Body of pancreas (tissue), 4 donors: ENCODE data around the gene LAMC2. TPM values are rescaled to one million over a fixed set of nuclear protein-coding genes. Genes with fewer than 3 reads are reported as not detected.

Source experiments
- ATAC-seq: fragments of 150-250 bp; one replicate; pipeline ENCODE4 v1.9.1; 2016
- DNase-seq, 4 donors: peaks; one replicate each; pipeline ENCODE4 v3.0.0-alpha.2; 2019
- H3K27ac ChIP-seq, 4 donors: fragments of 200-600 bp; sonication (generic); 1 replicate in 3 of 4; 2 replicates in 1 of 4; pipeline versions ENCODE4 v1.5.1 to v1.6.1; 2016 to 2019; ENCODE audit warnings: mild to moderate bottlenecking in 1 of 4, mixed read lengths in 1 of 4, moderate library complexity in 1 of 4
- H3K27me3 ChIP-seq, 2 donors: fragments of 200-600 bp; sonication (generic); one replicate each; pipeline ENCODE4 v1.6.0; 2016; ENCODE audit warnings: mild to moderate bottlenecking in 1 of 2
- H3K36me3 ChIP-seq, 2 donors: fragments of 200-600 bp; sonication (generic); replicated peaks in 1 of 2; 2 replicates each; pipeline ENCODE4 v1.5.1; 2016; ENCODE audit warnings: low read depth in 2 of 2; ENCODE audit not compliant: insufficient read depth in 1 of 2
- H3K4me1 ChIP-seq: fragments of 200-600 bp; sonication (generic); one replicate; pipeline ENCODE4 v1.6.0; 2016
- H3K4me3 ChIP-seq, 2 donors: fragments of 200-600 bp; sonication (generic); 1 replicate in 1 of 2; 2 replicates in 1 of 2; pipeline ENCODE4 v1.5.1; 2016 to 2019
- H3K9me3 ChIP-seq, 3 donors: fragments of 200-600 bp; sonication (generic); 1 replicate in 2 of 3; 2 replicates in 1 of 3; pipeline ENCODE4 v1.5.1; 2016
- POLR2A ChIP-seq, 3 donors: fragments of 450-650 bp; IDR thresholded peaks; one replicate each; pipeline ENCODE4 v1.6.1; 2016; ENCODE audit warnings: antibody characterized with exemption in 3 of 3, mild to moderate bottlenecking in 2 of 3
- WGBS, 2 donors: methylation state at CpG; one replicate each; pipeline ENCODE4 v1.1.5; 2017; 5-methylcytosine and 5-hydroxymethylcytosine counted together
- intact Hi-C: fragments of 100-400 bp; cut with DNase I; formaldehyde crosslinking; loops from one replicate; pipeline ENCODE4 v1.15.1; 2023
- total RNA-seq, 2 donors: library from RNA; depleted of rRNA; stranded (reverse); fragments of >200 nt; gene quantifications; one replicate each; pipeline ENCODE4 v1.1.0, GENCODE V29; 2016
- TF ChIP-seq, protein P1 (sequence below), 7 experiments: fragments of 450-650 bp in 4 of 7; fragments of 200-600 bp in 3 of 7; sonication (generic) in 3 of 7; IDR thresholded peaks; one replicate each; pipeline ENCODE4 v1.5.1; 2016 to 2019; ENCODE audit warnings: antibody characterized with exemption in 7 of 7

LAMC2 gene
- total RNA-seq, 2 donors from 2014 or later, result 3.6 to 6.7 TPM

DNA sequence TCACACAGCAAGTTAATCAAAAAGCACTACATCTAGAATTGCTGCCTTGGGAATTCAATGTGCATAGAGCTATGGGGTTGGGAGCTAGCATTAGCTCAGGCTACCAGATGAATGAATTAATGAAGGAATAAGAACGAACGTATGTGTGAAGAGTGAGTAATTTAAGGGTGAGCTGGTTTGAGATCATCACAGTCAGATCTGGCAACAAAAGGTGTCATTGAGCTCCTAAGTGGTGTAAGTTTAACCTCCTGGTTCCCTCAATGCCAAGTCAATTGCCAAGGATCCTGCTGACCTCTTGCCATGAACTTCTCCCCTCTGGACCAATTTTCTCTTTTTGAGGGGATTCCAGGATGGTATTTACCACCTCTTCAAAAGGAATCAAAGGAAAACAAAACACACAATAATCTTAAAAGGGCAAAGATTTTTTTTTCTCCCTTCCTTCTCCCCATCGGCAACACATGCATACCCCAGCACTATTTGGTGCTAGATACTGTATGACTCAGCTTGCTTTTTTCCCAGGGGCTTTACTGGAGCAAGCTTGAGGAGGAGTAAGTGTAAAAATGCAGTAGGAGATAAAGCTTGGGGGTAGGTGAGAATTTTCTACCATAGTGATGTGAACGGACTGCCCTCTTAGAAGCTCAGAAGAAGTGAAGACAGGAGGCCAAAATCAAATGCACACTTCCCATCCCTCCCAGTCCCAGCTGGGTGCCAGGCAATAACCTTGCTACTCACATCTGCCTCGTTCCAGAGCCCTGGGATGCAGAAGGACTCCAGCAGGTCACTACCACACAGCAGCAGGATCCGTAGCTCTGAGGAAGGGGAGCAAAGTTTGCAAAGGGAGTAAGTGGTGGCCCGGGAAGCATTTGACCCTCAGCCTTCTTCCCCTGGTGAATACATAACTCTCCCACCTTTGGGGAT, 92.0 kb downstream of the LAMC2 start:
- 50 to 56% methylated on average over 7 of the region's 7 CpGs for WGBS, 2 donors
- ATAC-seq, result no peak

DNA sequence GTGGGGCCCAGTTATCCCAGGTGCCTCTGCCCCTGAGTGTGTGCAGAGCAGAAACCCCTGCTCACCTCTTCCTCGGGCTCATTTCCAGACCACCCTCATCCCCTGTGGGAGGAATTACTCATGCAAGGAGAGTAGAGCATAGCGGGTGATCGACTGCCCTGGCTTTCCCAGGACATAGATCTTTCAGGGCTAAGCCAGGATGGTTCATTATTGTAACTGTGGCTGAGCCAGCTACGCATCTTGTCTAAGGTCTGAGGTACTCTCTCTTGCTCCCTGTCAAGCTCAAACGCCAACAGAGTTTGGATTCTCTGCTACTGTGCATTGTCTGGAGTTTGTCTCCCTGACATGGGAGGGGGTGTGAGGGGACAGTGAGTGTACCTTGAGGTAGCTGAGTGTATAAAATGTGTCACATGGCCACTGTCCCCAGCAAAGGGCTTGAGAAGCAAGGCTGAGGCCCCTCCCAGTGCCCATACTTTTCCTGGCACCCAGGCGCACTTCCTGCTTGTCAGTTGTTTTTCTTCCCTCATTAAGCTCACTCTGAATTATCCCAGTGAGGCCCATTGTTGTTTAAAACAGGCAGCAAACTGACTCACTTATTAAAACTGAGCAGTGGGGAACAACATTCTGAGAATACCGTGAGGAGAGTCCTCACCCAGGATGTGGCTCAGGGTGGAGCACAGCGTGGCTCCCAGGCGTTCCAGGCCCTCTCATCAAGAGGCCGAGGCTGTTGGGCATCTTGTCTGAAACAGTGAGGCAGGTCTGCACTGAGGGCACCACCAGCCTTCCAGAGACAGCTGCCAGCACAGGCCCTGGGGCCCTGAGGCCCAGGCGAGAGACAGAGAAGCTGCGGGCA, 92.9 kb downstream of the LAMC2 start:
- Histone ChIP-seq H3K27ac (peak overlapping the region in 1 of 4 donors; percentile 39), H3K4me1 (peaks cover 21% of the 10 kb centered on the region), H3K27me3 (no peaks in the 10 kb centered on the region), H3K36me3 (no peaks in the 10 kb centered on the region), H3K9me3 (no peaks in the 10 kb centered on the region), H3K4me3 (no peak overlapping the region)
- no peak for TF ChIP-seq POLR2A (IDR thresholded peaks at IDR 0.05)
- TF ChIP-seq, protein P1, sequence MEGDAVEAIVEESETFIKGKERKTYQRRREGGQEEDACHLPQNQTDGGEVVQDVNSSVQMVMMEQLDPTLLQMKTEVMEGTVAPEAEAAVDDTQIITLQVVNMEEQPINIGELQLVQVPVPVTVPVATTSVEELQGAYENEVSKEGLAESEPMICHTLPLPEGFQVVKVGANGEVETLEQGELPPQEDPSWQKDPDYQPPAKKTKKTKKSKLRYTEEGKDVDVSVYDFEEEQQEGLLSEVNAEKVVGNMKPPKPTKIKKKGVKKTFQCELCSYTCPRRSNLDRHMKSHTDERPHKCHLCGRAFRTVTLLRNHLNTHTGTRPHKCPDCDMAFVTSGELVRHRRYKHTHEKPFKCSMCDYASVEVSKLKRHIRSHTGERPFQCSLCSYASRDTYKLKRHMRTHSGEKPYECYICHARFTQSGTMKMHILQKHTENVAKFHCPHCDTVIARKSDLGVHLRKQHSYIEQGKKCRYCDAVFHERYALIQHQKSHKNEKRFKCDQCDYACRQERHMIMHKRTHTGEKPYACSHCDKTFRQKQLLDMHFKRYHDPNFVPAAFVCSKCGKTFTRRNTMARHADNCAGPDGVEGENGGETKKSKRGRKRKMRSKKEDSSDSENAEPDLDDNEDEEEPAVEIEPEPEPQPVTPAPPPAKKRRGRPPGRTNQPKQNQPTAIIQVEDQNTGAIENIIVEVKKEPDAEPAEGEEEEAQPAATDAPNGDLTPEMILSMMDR (IDR thresholded peaks at IDR 0.05), result no peak
- 66 to 83% methylated on average over 6 to 12 of the region's 12 CpGs for WGBS, 2 donors
- intact Hi-C loops, result loop anchor here (5.0 kb wide), 1 partner anchor 43 kb away; no protein-coding TSS in a partner anchor
- ATAC-seq (no peak), DNase-seq (no peak)

More for the DNA sequence above, 92.0 kb downstream of the LAMC2 start:
- intact Hi-C loops, result loop anchor here (5.0 kb wide), 1 partner anchor 44 kb away; no protein-coding TSS in a partner anchor
- H3K4me3 ChIP-seq, result no peak overlapping the region
- no peaks in the 10 kb centered on the region for H3K9me3 ChIP-seq
- peaks cover 18% of the 10 kb centered on the region for H3K4me1 ChIP-seq
- no peak overlapping the region for H3K27ac ChIP-seq
- no peak for TF ChIP-seq POLR2A (IDR thresholded peaks at IDR 0.05)
- TF ChIP-seq, protein P1 (IDR thresholded peaks at IDR 0.05), result no peak
- no peaks in the 10 kb centered on the region for H3K27me3 ChIP-seq
- no peaks in the 10 kb centered on the region for H3K36me3 ChIP-seq
- DNase-seq, result no peak

DNA sequence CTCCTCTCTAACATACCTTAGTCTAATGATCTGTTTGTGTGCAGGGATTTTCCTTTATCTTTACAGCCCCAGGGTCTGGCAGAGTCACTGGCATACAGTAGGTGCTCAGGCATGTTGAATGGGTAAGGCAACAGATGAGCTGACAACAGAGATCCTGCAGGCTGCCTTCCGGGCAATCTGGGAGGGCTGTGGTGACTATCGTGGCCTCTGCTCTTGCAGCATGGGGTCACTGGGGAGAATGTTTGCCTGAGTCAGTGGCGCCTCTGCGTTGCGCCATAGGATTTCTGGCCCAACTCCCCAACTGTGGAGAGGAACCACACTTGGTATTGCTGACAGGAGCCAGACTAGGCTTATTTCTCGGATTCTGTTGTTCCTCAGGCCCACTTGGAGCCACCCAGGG, 93.8 kb downstream of the LAMC2 start:
- peaks cover 21% of the 10 kb centered on the region for H3K4me1 ChIP-seq
- no peaks in the 10 kb centered on the region for H3K36me3 ChIP-seq
- 79 to 94% methylated on average over 6 of the region's 6 CpGs for WGBS, 2 donors
- H3K9me3 ChIP-seq, result no peaks in the 10 kb centered on the region
- peak in 1 of 4 donors; percentile 63 for DNase-seq
- TF ChIP-seq POLR2A (IDR thresholded peaks at IDR 0.05), result no peak
- TF ChIP-seq, protein P1 (IDR thresholded peaks at IDR 0.05), result no peak
- no peak overlapping the region for H3K4me3 ChIP-seq
- peak overlapping the region in 1 of 4 donors; percentile 39 for H3K27ac ChIP-seq
- intact Hi-C loops, result loop anchor here (5.0 kb wide), 1 partner anchor 42 kb away; no protein-coding TSS in a partner anchor
- no peak for ATAC-seq
- no peaks in the 10 kb centered on the region for H3K27me3 ChIP-seq

- WGBS, 2 donors, result 100% methylated on average over 2 of the region's 2 CpGs
- Histone ChIP-seq H3K36me3 (no peaks in the 10 kb centered on the region), H3K9me3 (no peaks in the 10 kb centered on the region), H3K27ac (no peak overlapping the region), H3K27me3 (no peaks in the 10 kb centered on the region), H3K4me3 (no peak overlapping the region), H3K4me1 (peaks cover 21% of the 10 kb centered on the region)
- intact Hi-C loops, result no loop called here
- DNase-seq (peak in 1 of 4 donors; percentile 46), ATAC-seq (no peak)
- TF ChIP-seq, protein P1 (IDR thresholded peaks at IDR 0.05), result no peak
- no peak for TF ChIP-seq POLR2A (IDR thresholded peaks at IDR 0.05)
Observed at GRCh38 chr1:183281039-183281438, 95.0 kb downstream of the LAMC2 start.
